Uterus (tissue), 2 donors: ENCODE data around the gene HDDC3.

Source experiments
- POLR2A ChIP-seq, 2 donors: fragments of 450-650 bp; IDR thresholded peaks; one replicate each; pipeline ENCODE4 v1.6.1; 2016; ENCODE audit warnings: antibody characterized with exemption in 2 of 2, mild to moderate bottlenecking in 1 of 2, moderate library complexity in 1 of 2
- TF ChIP-seq, protein P1 (sequence below), 4 experiments: fragments of 200-600 bp in 2 of 4; fragments of 450-650 bp in 2 of 4; sonication (generic) in 2 of 4; IDR thresholded peaks; one replicate each; pipeline ENCODE4 v1.5.1; 2016 to 2019; ENCODE audit warnings: antibody characterized with exemption in 4 of 4, mild to moderate bottlenecking in 2 of 4, moderate library complexity in 1 of 4

- TF ChIP-seq, protein P1, sequence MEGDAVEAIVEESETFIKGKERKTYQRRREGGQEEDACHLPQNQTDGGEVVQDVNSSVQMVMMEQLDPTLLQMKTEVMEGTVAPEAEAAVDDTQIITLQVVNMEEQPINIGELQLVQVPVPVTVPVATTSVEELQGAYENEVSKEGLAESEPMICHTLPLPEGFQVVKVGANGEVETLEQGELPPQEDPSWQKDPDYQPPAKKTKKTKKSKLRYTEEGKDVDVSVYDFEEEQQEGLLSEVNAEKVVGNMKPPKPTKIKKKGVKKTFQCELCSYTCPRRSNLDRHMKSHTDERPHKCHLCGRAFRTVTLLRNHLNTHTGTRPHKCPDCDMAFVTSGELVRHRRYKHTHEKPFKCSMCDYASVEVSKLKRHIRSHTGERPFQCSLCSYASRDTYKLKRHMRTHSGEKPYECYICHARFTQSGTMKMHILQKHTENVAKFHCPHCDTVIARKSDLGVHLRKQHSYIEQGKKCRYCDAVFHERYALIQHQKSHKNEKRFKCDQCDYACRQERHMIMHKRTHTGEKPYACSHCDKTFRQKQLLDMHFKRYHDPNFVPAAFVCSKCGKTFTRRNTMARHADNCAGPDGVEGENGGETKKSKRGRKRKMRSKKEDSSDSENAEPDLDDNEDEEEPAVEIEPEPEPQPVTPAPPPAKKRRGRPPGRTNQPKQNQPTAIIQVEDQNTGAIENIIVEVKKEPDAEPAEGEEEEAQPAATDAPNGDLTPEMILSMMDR (IDR thresholded peaks at IDR 0.05), result no peak
- no peak for TF ChIP-seq POLR2A (IDR thresholded peaks at IDR 0.05)
These were observed 37.9 kb upstream of the HDDC3 start for GRCh38 chr15:90970274-90970673.
